DMS79 treated with DMSO at 0.1 percent for 48 hours (cell line): ENCODE data around the gene TOR1AIP1.

Experiments used
- DNase-seq: peaks from one replicate; lab custom pipeline; 2025; lab: John Stamatoyannopoulos, UW

TOR1AIP1 gene

GRCh38 chr1:179881642-179882252 lies 338 bp upstream of the TOR1AIP1 start:
- peak; percentile 88 for DNase-seq

- DNase-seq, result no peak
Measured at GRCh38 chr1:179883040-179883744, 1.1 kb downstream of the TOR1AIP1 start.

GRCh38 chr1:179883745-179884138 lies 1.7 kb downstream of the TOR1AIP1 start:
- peak; percentile 18 for DNase-seq

- no peak for DNase-seq
Measured at GRCh38 chr1:179888071-179888470, 6.0 kb downstream of the TOR1AIP1 start.

GRCh38 chr1:179889589-179889988 lies 7.5 kb downstream of the TOR1AIP1 start:
- DNase-seq, result no peak

- no peak for DNase-seq
Measured at GRCh38 chr1:179910934-179911333, 28.8 kb downstream of the TOR1AIP1 start.

GRCh38 chr1:179911812-179912211 lies 29.7 kb downstream of the TOR1AIP1 start:
- DNase-seq, result no peak

- no peak for DNase-seq
Measured at GRCh38 chr1:179917601-179918429, 35.7 kb downstream of the TOR1AIP1 start.

GRCh38 chr1:179921472-179921871 lies 39.4 kb downstream of the TOR1AIP1 start:
- no peak for DNase-seq

GRCh38 chr1:179921981-179922872 lies 40.1 kb downstream of the TOR1AIP1 start:
- no peak for DNase-seq

GRCh38 chr1:179923029-179923428 lies 40.9 kb downstream of the TOR1AIP1 start:
- DNase-seq, result no peak

GRCh38 chr1:179924268-179924667 lies 42.2 kb downstream of the TOR1AIP1 start:
- DNase-seq, result no peak

- DNase-seq, result no peak
Measured at GRCh38 chr1:179925302-179925701, 43.2 kb downstream of the TOR1AIP1 start.

GRCh38 chr1:179925922-179926849 lies 44.1 kb downstream of the TOR1AIP1 start:
- no peak for DNase-seq

- DNase-seq, result no peak
Measured at GRCh38 chr1:179926850-179927205, 44.7 kb downstream of the TOR1AIP1 start.

GRCh38 chr1:179929955-179930798 lies 48.1 kb downstream of the TOR1AIP1 start:
- DNase-seq, result no peak

- DNase-seq, result no peak
Measured at GRCh38 chr1:179930867-179931266, 48.8 kb downstream of the TOR1AIP1 start.

- DNase-seq, result no peak
Measured at GRCh38 chr1:179933219-179933618, 51.1 kb downstream of the TOR1AIP1 start.

- no peak for DNase-seq
Measured at GRCh38 chr1:179935909-179936496, 53.9 kb downstream of the TOR1AIP1 start.
